SK-N-SH (cell line): ENCODE results near the gene TMEM179B. TPM values are rescaled to one million over a fixed set of nuclear protein-coding genes. Genes with fewer than 3 reads are reported as not detected.

Experiments used
- CTCF ChIA-PET: fragments of 300-600, 350-600 bp; formaldehyde crosslinking; extraction: SDS; loops from one replicate; lab custom pipeline; 2021; lab: Yijun Ruan, JAX
- POLR2A ChIA-PET: fragments of 350-600 bp; sonication (Branson Sonifier 250); formaldehyde crosslinking; extraction: SDS; loops from one replicate; lab custom pipeline; 2020; ENCODE audit warnings: antibody characterized with exemption, inconsistent platforms; lab: Yijun Ruan, JAX
- DNase-seq: peaks from one replicate; pipeline ENCODE4 v3.0.0; 2012
- H2AFZ ChIP-seq: fragments of 200-600 bp; sonication (generic); 2 replicates; pipeline ENCODE4 v1.8.1; 2016; ENCODE audit warnings: antibody characterized with exemption, mild to moderate bottlenecking, low read depth
- H3F3A ChIP-seq: fragments of 200-600 bp; sonication (generic); replicated peaks from 2 replicates; pipeline ENCODE3; 2016; ENCODE audit warnings: antibody characterized with exemption, mild to moderate bottlenecking; ENCODE audit not compliant: insufficient read depth
- H3K27ac ChIP-seq, 2 experiments: fragments of 200-500 bp in 1 of 2; fragments of 200-600 bp in 1 of 2; sonication (Bioruptor generic) in 1 of 2; sonication (generic), shearing (Covaris generic) in 1 of 2; 2 replicates each; pipeline versions ENCODE4 v1.5.1 to v1.6.1; 2014 to 2016; ENCODE audit warnings: low read depth in 2 of 2, inconsistent platforms in 1 of 2, low read length in 1 of 2, mild to moderate bottlenecking in 1 of 2, mixed read lengths in 1 of 2
- H3K27me3 ChIP-seq: fragments of 200-600 bp; sonication (generic), shearing (Covaris generic); 2 replicates; pipeline ENCODE4 v1.6.1; 2016; ENCODE audit warnings: mixed run types; ENCODE audit not compliant: insufficient read depth
- H3K36me3 ChIP-seq, 2 experiments: fragments of 200-500 bp in 1 of 2; fragments of 200-600 bp in 1 of 2; sonication (Bioruptor generic) in 1 of 2; sonication (generic) in 1 of 2; replicated peaks in 1 of 2; 2 replicates each; pipeline versions ENCODE3 to v1.5.1; 2014 to 2016; ENCODE audit warnings: low read length in 1 of 2, mild to moderate bottlenecking in 1 of 2; ENCODE audit not compliant: insufficient read depth in 2 of 2, control insufficient read depth in 1 of 2
- H3K4me1 ChIP-seq, 2 experiments: fragments of 200-500 bp in 1 of 2; fragments of 200-600 bp in 1 of 2; sonication (Bioruptor generic) in 1 of 2; sonication (generic), shearing (Covaris generic) in 1 of 2; 2 replicates each; pipeline versions ENCODE4 v1.5.1 to v1.6.1; 2014 to 2016; ENCODE audit warnings: low read depth in 1 of 2, low read length in 1 of 2, mixed run types in 1 of 2; ENCODE audit not compliant: insufficient read depth in 2 of 2, control insufficient read depth in 1 of 2
- H3K4me2 ChIP-seq: fragments of 200-600 bp; sonication (generic), shearing (Covaris generic); 2 replicates; pipeline ENCODE4 v1.6.1; 2017; ENCODE audit warnings: mixed run types
- H3K4me3 ChIP-seq, 2 experiments: fragments of 200-500 bp in 1 of 2; fragments of 200-600 bp in 1 of 2; sonication (Bioruptor generic) in 1 of 2; sonication (generic), shearing (Covaris generic) in 1 of 2; 2 replicates each; pipeline versions ENCODE4 v1.5.1 to v1.8.1; 2014 to 2016; ENCODE audit warnings: low read depth in 2 of 2, inconsistent platforms in 1 of 2, low read length in 1 of 2, mild to moderate bottlenecking in 1 of 2, mixed read lengths in 1 of 2, moderate library complexity in 1 of 2
- H3K79me2 ChIP-seq: fragments of 200-600 bp; sonication (generic); 2 replicates; pipeline ENCODE4 v1.8.1; 2017; ENCODE audit warnings: mild to moderate bottlenecking; ENCODE audit not compliant: insufficient read depth
- H3K9ac ChIP-seq: fragments of 200-600 bp; sonication (generic); 2 replicates; pipeline ENCODE4 v1.6.1; 2017; ENCODE audit warnings: mixed run types
- H3K9me2 ChIP-seq: fragments of 200-600 bp; sonication (generic); 2 replicates; pipeline ENCODE4 v1.6.1; 2017; ENCODE audit warnings: mixed run types
- H3K9me3 ChIP-seq: fragments of 200-600 bp; sonication (generic); 2 replicates; pipeline ENCODE4 v1.6.1; 2017; ENCODE audit warnings: mixed run types, mild to moderate bottlenecking, moderate library complexity
- H4K20me1 ChIP-seq: fragments of 200-600 bp; sonication (generic); 2 replicates; pipeline ENCODE4 v1.6.1; 2017; ENCODE audit warnings: mild to moderate bottlenecking, mixed run types; ENCODE audit not compliant: insufficient read depth
- GATA2 ChIP-seq: sonication (generic); formaldehyde crosslinking; IDR thresholded peaks from 2 replicates; pipeline ENCODE4 v1.5.0; 2020; ENCODE audit warnings: mild to moderate bottlenecking, missing genetic modification reagents
- MXI1 ChIP-seq: IDR thresholded peaks from 2 replicates; pipeline ENCODE4 v1.6.1; 2012; ENCODE audit warnings: mild to moderate bottlenecking, low read depth, low read length, improper control_type of control experiment
- RAD21 ChIP-seq: IDR thresholded peaks from 2 replicates; pipeline ENCODE4 v1.6.1; 2012; ENCODE audit warnings: mild to moderate bottlenecking, low read length
- RCOR1 ChIP-seq: fragments of 150-350 bp; IDR thresholded peaks from 2 replicates; pipeline ENCODE4 v1.6.1; 2017; ENCODE audit warnings: antibody characterized with exemption, low read length
- RFX5 ChIP-seq: IDR thresholded peaks from 2 replicates; pipeline ENCODE4 v1.6.1; 2012; ENCODE audit warnings: mild to moderate bottlenecking, improper control_type of control experiment, low read length
- TEAD4 ChIP-seq: IDR thresholded peaks from 2 replicates; pipeline ENCODE4 v1.4.0; 2012; ENCODE audit warnings: mild to moderate bottlenecking, borderline replicate concordance; ENCODE audit not compliant: insufficient read depth
- YY1 ChIP-seq: IDR thresholded peaks from 2 replicates; pipeline ENCODE4 v1.4.0; 2012; ENCODE audit warnings: low read depth, mild to moderate bottlenecking
- whole genome bisulfite sequencing: methylation state at CpG from one replicate; pipeline ENCODE4 v1.1.6; 2017; ENCODE audit warnings: low lambda C conversion rate; 5-methylcytosine and 5-hydroxymethylcytosine counted together
- polyA plus RNA-seq, 3 experiments: library from polyadenylated mRNA; depleted of rRNA; stranded (reverse); fragments of >200 nt; gene quantifications; 2 replicates each; pipeline ENCODE4 v1.2.3, GENCODE V29; 2012

The TMEM179B gene
- polyA plus RNA-seq, 1 of the 3 experiments (the other 2 are of a cell fraction) = 69.6 TPM

GRCh38 chr11:62792202-62792575, 5.0 kb downstream of the TMEM179B start:
- Histone ChIP-seq H3F3A (peaks cover 65% of the 10 kb centered on the region), H3K9me3 (no peaks in the 10 kb centered on the region), H3K9ac (peak overlapping the region; percentile 82), H3K36me3 (peaks cover 58 to 62% of the 10 kb centered on the region in 2 experiments), H3K27ac (peak overlapping the region; percentile 76 to 84), H3K4me1 (peaks cover 9 to 24% of the 10 kb centered on the region in 2 experiments; a peak in 3 of 4 replicates), H3K9me2 (no peaks in the 10 kb centered on the region), H4K20me1 (no peaks in the 10 kb centered on the region), H3K4me2 (peak overlapping the region; percentile 98), H3K79me2 (peaks cover 50% of the 10 kb centered on the region), H2AFZ (peak overlapping the region; percentile 47)
- 29% methylated on average over 6 of the region's 11 CpGs for WGBS
- ChIA-PET POLR2A (interaction anchor here (1.3 to 1.6 kb wide), 2 partner anchors 39 to 49 kb away, joined by 3 to 12 read pairs; partner anchors contain the start of gene ZBTB3), CTCF (interaction anchor here (0.7 to 1.6 kb wide), 3 partner anchors 12 to 1460 kb away, joined by 3 to 5 read pairs (median 3); no protein-coding TSS in a partner anchor)
- TF ChIP-seq RFX5 = 0 out of 2 replicates have a peak, but pooled peaks have one; percentile 17
- no peak for TF ChIP-seq RAD21
- TF ChIP-seq MXI1 = peak; percentile 21; the same call in 1 of the 2 replicates
- TF ChIP-seq, all 33 proteins: peak for 2
- peak; percentile 62 for DNase-seq
- H3K27me3 ChIP-seq = no peaks in the 10 kb centered on the region
- H3K4me3 ChIP-seq = peak overlapping the region in 1 of 2 experiments; percentile 78; a peak in 3 of 4 replicates

DNA sequence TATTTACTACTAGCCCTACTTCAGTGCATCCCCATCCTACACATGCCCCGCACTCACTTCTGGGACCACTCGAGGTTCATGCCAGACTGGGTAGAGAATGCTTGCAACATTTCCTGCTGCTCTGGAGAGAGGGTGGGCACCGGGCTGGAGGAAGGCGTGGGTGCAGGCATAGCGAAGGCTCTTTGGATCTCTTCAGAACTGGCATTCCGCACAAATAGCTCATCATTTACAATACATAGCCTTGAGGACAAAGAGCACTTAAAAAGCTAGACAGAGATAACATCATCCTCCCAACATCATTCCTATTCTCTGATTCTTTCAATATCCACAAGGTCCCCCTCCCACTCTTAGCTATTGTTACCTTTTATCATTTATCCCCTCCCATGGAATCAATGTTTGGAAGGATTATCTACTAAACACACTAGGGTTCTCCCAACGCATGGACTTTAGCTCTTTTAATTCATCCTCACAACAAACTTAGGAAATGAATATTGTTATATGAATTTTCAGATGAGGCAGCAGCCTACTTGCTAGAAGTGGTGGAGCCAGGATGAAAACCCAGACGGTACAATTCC, 7.1 kb downstream of the TMEM179B start:
- H3K9ac ChIP-seq = no peak overlapping the region
- no peak overlapping the region for H2AFZ ChIP-seq
- H3K36me3 ChIP-seq = peaks cover 69 to 78% of the 10 kb centered on the region in 2 experiments
- WGBS = 57% methylated on average over 8 of the region's 8 CpGs
- ChIA-PET CTCF (interaction anchor here (0.7 to 4.4 kb wide), 4 partner anchors 8 to 113 kb away, joined by 3 to 25 read pairs (median 4); partner anchors contain the start of gene TMEM179B), POLR2A (interaction anchor here (0.9 to 1.5 kb wide), 2 partner anchors 9 to 61 kb away, joined by 3 to 5 read pairs; no protein-coding TSS in a partner anchor)
- H3K9me2 ChIP-seq = no peaks in the 10 kb centered on the region
- TF ChIP-seq YY1 = no peak
- peaks cover 29% of the 10 kb centered on the region for H3K79me2 ChIP-seq
- H3K9me3 ChIP-seq = no peaks in the 10 kb centered on the region
- peak overlapping the region in 1 of 2 experiments; percentile 26; a peak in 1 of 4 replicates for H3K27ac ChIP-seq
- no peaks in the 10 kb centered on the region for H4K20me1 ChIP-seq
- no peak overlapping the region for H3K4me2 ChIP-seq
- DNase-seq = no peak
- peaks cover 52% of the 10 kb centered on the region for H3F3A ChIP-seq
- H3K4me3 ChIP-seq = no peak overlapping the region
- no peaks in the 10 kb centered on the region for H3K27me3 ChIP-seq
- peaks cover 9 to 17% of the 10 kb centered on the region in 2 experiments; a peak in 3 of 4 replicates for H3K4me1 ChIP-seq

- no peaks in the 10 kb centered on the region for H3K9me2 ChIP-seq
- peaks cover 11% of the 10 kb centered on the region for H3K79me2 ChIP-seq
- H3K27me3 ChIP-seq = no peaks in the 10 kb centered on the region
- POLR2A ChIA-PET = interaction anchor here (0.8 to 0.9 kb wide), 2 partner anchors 10 kb away, joined by 3 to 4 read pairs; partner anchors contain the start of gene NXF1
- peaks cover 5 to 6% of the 10 kb centered on the region in 2 experiments; a peak in 3 of 4 replicates for H3K4me1 ChIP-seq
- DNase-seq = no peak
- H3K4me2 ChIP-seq = no peak overlapping the region
- H2AFZ ChIP-seq = no peak overlapping the region
- peaks cover 74 to 86% of the 10 kb centered on the region in 2 experiments for H3K36me3 ChIP-seq
- H3F3A ChIP-seq = peaks cover 45% of the 10 kb centered on the region
- CTCF ChIA-PET = interaction anchor here (0.9 to 4.4 kb wide), 3 partner anchors 10 to 85 kb away, joined by 3 to 25 read pairs (median 4); partner anchors contain the start of genes SLC3A2 and TMEM179B
- H3K9ac ChIP-seq = no peak overlapping the region
- 87% methylated on average over 7 of the region's 7 CpGs for WGBS
- no peak overlapping the region for H3K27ac ChIP-seq
- H3K4me3 ChIP-seq = no peak overlapping the region
- TF ChIP-seq TEAD4 (no peak), GATA2 (CRISPR knock-in tag) (no peak), RCOR1 (no peak)
- no peaks in the 10 kb centered on the region for H4K20me1 ChIP-seq
- H3K9me3 ChIP-seq = no peaks in the 10 kb centered on the region
These were observed 9.1 kb downstream of the TMEM179B start for GRCh38 chr11:62796281-62796680.
